ENCODE data around the gene SPATA33. TPM values are rescaled to one million over a fixed set of nuclear protein-coding genes. Genes with fewer than 3 reads are reported as not detected.
"Not testable (repeated sequence)": the region's sequence is repeated elsewhere in the genome, so short reads cannot be mapped to it uniquely, and the experiment has no call there.

Gene SPATA33
- polyA plus RNA-seq, 4 donors, result 11.7 to 15.5 (median 13.1) TPM

DNA sequence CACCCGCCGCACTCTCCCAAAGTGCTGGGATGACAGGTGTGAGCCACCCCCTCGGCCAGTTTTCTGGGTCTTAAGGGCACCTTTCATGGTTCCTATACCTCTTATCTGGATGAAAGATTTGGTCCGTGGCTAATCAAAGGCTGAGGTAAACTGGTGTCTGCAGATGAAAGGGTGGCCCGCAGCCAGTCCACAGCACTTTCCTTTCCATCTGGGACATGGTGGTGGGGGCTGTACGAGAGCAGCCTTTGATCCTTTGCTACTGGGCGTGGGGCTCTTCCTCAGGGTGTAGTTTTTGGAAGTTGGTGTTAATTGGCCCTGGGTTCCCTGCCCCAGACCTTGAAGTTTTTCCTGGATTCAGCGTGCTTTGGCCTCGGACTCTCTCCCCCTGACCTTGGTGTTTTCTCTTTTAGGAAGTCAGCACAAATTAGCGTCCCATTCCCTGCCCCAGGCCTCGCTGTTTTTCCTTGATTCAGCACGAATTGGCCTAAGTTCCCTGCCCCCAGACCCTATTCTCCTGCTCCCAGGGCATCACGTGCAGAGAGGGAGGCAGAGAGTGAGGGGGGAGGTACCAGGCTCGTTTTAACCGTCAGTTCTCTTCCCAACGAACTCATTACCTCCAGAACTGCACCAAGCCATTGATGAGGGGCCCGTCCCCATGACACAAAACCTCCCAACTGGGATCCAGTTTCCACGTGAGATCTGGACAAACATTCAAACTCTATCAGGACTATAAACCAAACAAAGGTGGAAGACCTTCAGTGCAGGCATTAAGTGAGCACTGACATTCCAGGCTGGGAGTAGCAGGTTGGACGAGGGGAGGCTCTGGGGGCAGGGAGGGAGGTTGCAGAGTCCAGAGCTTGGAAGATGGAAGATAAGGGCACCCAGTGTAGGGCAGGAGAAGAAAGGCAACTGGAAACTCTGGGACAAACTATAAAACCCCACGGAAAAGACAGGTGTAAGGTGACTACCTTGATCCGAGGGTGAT is 32.6 kb upstream of the SPATA33 start:
- DNase-seq (ENCODE audit: low read depth in 4 of 4, low spot score in 3 of 4), result no peak

DNA sequence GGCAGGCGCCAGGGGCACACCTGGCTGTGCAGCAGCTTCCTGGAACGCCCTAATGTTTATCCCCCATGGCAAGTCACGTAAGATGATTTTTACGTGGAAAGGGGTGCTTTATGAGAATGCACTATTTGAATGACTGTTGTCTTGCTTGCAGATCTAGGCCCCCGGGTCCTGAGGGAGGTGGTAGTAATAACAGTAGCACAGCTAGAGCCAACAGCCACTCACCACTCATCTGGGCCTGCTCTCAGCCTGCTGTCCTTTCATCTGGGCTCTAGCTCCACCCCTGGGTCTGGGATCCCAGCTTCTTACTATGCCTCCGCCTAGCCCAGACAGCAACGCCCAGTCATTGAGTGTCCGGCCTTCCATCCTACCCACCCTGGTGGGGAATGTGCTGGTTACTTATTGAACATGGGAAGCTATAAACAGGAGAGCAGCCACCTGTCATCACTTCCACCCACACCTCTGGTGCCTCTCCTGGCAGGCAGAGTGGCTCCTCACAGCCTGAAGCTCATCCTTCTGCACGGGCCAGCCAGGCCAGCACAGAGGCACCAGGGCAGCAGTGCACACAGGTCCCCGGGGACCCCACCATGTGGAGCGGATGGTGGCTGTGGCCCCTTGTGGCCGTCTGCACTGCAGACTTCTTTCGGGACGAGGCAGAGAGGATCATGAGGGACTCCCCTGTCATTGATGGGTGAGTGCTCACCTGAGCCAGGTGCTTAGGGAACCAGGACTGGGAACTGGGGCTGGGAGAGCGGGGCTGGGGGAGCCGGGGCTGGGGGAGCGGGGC is 27.6 kb upstream of the SPATA33 start:
- DNase-seq (ENCODE audit: low read depth in 4 of 4, low spot score in 3 of 4), result no peak

DNA sequence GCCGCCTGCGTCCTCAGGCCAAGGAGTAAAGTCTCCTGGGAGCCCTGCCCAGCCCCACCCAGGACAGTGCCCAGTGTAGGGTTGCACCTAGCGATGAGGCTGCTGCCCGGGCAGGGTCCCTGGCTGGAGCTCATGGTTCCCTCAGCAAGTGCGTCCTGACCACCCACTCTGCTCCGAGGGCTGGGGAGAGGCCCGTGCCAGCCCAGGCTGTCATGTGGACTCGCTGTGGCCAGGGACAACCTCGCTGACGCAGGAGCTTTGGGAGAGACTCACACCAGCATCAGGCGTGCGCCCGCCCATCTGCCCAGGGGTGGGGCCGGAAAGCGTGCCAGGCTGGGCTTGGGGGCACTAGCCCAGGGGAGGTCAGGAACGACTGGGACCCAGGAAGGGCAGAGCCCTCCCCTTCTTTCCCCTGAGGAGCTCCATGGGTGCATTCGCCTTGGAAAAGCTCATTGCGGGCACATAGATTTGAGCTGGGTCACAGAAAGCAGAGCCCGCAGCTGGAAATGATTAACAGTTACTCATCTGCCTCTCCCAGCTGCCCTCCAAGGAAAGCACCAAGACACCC is 24.5 kb upstream of the SPATA33 start:
- no peak for DNase-seq (ENCODE audit: low read depth in 4 of 4, low spot score in 3 of 4)

DNA sequence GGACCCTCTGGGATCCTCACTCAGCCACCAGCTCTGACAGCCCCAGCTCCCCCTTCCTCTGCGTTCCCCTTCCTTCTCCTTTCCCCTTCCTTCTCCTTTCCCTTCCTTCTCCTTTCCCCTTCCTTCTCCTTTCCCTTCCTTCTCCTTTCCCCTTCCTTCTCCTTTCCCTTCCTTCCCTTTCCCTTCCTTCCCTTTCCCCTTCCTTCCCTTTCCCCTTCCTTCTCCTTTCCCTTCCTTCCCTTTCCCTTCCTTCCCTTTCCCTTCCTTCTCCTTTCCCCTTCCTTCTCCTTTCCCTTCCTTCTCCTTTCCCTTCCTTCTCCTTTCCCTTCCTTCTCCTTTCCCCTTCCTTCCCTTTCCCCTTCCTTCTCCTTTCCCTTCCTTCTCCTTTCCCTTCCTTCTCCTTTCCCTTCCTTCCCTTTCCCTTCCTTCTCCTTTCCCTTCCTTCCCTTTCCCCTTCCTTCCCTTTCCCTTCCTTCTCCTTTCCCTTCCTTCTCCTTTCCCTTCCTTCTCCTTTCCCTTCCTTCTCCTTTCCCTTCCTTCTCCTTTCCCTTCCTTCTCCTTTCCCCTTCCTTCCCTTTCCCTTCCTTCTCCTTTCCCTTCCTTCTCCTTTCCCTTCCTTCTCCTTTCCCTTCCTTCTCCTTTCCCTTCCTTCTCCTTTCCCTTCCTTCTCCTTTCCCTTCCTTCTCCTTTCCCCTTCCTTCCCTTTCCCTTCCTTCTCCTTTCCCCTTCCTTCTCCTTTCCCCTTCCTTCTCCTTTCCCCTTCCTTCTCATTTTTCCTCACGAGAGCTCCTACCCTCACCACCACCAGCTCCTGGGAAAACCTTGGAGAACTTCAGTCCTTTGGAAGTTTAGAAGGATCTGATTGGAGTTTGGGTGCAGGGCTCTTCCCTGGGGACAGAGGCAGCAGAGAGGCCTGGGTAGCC is 22.9 kb upstream of the SPATA33 start:
- DNase-seq (ENCODE audit: low read depth in 4 of 4, low spot score in 3 of 4), result not testable (repeated sequence)

DNA sequence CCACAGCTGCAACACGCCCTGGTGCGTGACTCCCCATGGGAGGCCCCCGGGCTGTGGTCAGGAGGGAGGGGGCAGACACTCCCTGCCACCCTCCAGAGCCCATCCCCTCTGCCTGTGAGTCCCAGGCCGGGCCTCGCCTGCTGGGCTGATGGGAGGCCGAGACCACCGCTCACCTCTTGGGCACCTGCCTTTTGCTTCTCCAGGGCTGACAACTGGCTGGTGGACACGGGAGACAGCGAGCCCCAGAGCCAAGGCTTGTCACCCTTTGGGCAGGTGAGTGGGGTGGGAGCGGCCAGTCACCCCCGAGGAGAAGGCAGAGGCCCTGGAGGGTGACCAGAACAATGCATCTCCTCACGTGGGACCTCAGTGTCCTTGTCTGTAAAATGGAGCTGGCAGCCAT is 21.0 kb upstream of the SPATA33 start:
- DNase-seq (ENCODE audit: low read depth in 4 of 4, low spot score in 3 of 4), result no peak

DNA sequence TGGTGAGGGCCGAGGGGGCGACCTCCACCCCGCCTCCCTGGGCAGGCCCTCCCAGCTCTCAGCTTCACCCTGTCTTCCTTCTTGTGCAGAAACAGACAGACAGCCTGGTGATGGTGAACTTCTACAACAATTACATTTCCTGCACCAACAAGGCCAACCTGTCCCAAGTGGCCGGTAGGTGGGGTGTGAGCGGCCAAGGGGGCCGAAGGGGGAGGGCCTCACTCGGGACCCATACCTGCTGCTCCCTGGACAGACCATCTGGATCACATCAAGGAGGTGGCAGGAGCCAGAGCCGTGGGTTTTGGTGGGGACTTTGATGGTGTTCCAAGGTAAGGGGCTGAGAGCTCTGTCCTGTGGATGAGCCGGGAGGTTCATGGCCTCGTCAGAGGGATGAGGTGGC is 20.3 kb upstream of the SPATA33 start:
- no peak for DNase-seq (ENCODE audit: low read depth in 4 of 4, low spot score in 3 of 4)

DNA sequence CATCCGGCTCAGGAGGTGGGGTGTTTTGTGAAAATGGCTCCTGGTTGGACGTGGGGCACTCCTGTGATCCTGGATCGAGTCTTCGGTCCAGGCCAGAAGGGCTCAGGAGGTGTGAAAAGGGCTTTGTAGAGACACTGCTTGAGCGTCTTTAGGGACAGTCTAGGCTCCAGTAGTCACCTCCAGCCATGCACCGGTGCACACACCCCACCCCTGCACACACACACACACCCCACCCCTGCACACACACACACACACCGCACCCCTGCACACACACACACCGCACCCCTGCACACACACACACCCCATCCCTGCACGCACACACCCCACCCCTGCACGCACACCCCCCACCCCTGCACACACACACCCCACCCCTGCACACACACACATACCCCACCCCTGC is 19.2 kb upstream of the SPATA33 start:
- no peak for DNase-seq (ENCODE audit: low read depth in 4 of 4, low spot score in 3 of 4)

DNA sequence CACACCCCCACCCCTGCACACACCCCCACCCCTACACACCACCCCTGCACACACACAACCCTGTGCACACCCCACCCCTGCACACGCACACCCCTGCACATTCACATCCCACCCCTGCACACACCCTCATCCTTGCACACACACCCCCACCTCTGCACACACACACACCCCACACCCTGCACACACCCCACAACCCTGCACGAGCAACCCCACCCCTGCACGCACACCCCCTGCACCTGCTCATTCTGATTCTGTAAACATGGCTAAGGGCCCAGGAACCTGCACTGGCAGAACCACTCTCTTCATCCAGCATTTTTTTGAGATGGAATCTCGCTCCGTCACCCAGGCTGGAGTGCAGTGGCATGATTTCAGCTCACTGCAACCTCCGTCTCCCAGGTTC is 18.3 kb upstream of the SPATA33 start:
- DNase-seq (ENCODE audit: low read depth in 4 of 4, low spot score in 3 of 4), result no peak

DNA sequence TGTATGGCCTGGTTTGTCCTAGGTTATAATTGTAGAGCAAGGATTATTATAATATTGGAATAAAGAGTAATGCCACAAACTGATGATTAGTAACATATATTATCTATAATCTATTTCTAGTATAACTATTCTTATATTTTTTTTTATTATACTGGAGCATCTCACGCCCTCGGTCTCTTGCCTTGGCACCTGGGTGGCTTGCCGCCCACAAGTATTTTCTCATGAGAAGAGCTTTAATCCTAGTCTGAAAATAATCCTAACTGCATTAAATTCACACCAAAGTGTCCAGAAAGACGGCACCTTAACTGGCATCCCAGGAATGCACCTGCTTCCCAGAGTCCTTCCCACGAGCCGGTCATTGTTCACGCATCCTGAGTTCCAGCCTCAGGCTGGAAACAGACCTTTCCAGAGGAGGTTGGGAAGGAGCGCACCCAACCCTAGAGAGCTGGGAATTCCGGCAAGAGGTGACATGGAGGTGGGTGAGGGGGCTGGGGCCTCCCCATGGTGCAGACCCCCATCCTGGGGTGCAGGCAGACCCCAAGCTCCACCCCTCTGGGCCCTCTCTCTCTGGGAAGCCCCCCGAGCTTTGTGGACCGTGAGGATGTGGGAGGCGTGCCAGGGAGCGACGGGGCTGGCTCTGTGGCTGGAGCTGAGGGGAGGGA is 16.0 kb upstream of the SPATA33 start:
- DNase-seq (ENCODE audit: low read depth in 4 of 4, low spot score in 3 of 4), result no peak

DNA sequence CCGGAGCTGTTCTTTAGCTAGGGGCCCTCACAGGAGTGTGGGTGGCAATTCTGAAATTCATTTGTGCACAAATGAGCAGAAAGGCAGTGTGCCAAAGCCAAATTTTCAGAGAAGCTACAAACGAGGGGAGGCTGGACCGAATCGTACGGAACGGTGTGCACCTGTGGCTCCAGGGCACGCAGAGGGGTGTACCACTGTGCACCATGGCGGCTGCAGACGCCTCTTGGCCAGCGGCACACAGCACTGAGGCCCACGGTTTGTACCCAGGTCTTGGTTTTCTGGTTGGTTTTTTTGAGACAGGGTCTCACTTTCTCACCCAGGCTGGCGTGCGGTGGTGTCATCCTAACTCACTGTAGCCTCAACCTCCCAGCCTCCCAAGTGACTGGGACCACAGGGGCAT is 15.1 kb upstream of the SPATA33 start:
- DNase-seq (ENCODE audit: low read depth in 4 of 4, low spot score in 3 of 4), result no peak

DNA sequence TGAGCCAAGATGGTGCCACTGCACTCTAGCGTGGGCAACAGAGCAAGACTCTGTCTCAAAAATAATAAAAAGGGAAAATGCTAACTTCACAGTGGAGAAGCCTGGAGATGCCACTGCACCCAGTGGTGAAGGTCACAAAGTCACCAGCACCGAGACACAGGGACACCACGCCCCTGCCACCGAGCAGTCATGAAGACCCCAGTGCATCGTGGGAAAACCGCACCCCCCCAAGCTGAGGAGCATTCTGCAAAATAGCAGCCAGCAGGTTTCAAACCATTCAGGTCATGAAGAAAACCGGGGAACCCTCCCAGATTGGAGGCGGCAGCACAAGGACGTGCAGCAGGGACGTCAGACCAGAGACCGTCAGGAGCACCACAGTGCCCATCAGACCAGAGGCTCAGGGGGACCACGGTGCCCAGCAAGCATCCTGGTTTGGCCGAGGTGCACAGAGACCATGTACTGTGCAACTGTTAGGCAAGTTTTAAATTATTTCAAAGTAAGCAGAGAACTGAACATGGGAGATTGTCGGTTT is 13.8 kb upstream of the SPATA33 start:
- DNase-seq (ENCODE audit: low read depth in 4 of 4, low spot score in 3 of 4), result no peak

DNA sequence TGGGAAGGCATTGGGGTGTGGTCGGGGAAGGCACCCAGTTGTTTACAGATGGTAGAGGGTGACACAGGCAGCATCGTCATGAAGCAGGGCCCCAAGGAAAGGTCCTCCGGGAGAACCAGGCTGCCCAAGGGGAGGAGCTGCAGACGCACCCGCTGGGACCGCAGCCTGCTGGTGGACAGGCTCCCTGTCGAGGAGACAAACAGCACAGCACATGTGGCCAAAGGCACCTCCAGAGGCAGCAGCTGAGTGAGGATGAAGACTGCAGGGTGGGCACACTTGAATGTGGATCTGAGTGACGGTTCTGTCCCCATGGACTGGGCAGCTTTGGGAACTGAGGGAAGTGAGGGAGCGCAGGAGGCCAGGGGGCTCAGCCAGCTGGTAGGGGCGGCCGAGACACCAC is 12.5 kb upstream of the SPATA33 start:
- no peak for DNase-seq (ENCODE audit: low read depth in 4 of 4, low spot score in 3 of 4)

DNA sequence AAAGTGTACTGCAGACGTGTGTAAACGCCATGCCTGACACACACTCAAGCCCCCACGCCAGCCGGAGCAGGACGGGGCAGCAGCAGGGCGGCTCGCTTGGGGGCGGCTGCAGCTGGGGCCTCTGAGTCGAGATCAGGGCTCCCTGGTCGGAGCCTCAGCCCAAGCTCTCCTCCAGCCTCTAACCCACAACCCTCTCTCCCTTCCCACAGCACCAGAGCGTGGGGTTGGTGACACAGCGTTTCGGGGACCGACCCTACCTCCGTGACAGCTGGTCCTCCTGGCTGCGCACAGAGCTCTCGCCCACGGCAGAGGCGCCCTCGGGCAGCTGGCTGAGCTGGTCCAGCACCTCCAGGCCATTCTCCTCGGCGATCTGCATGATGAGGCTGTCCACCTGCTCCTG is 11.4 kb upstream of the SPATA33 start:
- DNase-seq (ENCODE audit: low read depth in 4 of 4, low spot score in 3 of 4), result no peak

DNA sequence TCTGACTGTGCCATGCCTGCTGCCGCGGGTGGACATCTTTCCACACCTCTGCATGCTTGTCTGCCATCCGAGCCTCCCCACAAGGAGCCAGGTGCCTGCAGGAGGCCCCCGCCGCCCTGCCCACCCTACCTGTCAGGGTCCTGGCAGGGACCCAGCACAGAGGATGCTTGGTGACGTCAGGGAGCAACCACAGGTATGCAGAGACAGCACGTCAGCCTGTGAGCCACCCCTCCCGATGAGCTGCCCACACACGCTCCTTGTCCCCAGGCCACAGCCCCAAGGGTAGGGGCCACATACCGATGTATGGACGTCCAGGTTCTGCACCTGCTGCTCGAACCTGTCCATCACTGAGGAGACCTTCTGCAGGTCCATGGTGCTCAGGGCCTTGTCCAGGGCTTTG is 10.7 kb upstream of the SPATA33 start:
- no peak for DNase-seq (ENCODE audit: low read depth in 4 of 4, low spot score in 3 of 4)

DNA sequence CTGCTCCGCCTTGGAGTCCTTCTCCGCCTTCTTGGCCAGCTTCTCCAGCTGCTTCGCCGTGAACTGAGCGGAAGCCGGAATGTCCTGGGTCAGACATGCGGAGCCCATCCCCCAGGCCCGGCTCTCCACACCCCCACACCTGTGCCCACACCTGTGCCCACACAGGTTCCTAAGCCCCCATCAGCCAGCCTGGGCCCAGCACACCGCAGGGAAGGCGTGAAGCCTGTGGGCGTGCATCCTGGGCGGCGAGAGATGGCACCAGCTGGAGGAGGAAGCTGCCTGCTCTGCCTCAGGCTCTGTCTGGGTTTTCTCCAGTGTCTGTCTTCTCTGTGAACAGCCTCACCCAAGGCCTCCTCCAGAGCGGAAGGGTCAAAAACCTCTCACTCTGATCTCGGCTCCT is 6.1 kb upstream of the SPATA33 start:
- DNase-seq (ENCODE audit: low read depth in 4 of 4, low spot score in 3 of 4), result no peak

DNA sequence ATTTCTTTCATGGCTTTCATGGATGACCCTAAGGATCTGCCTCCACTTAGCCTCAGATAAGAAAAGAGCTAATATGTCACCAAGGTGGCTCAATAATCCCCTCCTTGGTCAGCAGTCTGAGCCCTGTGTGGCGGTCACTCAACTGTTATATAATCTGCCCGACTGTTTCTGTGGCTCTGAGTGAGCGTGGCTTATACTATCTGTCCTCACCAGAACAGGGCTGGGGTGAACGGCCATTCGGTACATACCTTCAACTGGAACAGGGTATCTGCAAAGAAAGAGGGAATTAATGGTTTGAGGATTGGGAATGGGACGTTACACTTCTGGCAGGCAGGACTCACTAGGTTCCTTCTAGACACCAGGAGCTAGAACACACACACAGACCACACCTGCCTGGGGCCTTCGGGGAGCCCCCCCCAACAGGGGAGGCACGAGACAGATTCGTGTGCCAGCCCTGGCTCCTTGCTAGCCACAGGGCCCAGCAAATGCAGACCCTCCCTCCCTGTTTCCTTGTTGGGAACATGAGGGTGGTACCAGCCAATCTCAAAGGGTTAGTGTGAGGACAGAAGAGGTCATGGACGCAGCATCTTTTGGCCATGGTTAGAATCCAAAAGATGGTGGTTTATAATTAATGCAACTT is 3.9 kb upstream of the SPATA33 start:
- no peak for DNase-seq (ENCODE audit: low read depth in 4 of 4, low spot score in 3 of 4)

DNA sequence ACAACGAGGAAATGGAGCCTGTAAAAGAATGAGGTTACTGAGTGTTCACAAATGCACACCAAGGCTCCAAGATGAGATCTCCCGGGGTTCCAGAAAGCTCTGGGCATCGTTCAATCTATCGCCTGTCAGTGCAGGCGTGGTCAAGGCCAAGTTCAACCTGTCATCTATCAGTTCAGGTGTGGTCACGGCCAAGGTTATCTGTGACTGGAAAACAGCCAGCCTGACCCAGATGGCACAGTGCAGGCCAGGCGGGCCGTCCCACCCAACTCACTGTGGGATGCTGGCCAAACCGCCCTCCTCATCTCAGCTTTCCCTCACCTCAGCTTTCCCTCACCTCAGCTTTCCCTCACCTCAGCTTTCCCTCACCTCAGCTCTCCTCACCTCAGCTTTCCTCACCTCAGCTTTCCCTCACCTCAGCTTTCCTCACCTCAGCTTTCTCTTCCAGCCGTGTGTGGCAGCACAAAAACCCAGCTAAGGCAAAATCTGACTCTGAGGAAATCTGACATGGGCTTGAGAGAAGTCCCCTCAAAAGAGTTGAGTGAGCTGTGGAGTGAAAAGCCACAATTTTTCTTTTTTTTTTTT is 2.5 kb upstream of the SPATA33 start:
- no peak for DNase-seq (ENCODE audit: low read depth in 4 of 4, low spot score in 3 of 4)

DNA sequence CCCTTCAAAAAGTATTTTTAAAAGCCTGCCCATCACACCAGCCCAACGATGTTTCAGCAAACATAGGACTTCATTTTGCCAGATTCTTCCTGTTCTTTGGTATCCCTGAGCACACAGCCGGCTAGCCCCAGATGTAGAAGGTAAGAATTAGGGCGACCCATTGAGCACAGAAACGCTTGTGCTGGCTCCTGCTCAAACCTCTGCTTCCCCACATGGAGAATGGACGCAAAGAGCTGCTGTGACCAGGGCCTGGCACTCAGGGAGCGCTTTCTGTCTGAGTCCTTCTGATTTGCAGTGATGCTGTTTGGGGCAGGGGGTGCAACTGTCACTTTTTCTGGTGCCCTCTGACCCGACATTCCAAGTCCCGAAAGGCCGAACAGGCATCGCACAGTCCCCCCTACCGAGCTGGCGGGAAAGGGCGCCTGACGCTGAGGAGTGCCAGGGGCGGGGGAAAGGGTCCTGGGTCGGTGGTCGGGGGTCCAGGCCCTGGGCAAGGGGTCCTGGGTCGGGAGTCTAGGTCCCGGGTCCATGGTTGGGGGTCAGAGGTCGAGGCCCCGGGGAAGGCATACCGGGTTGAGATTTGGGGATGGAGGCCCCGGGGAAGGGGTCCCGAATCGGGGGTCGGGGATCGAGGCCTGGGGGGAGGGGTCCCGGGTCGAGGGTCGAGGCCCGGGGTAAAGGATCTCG is 1.1 kb upstream of the SPATA33 start:
- no peak for DNase-seq (ENCODE audit: low read depth in 4 of 4, low spot score in 3 of 4)
